Omental fat pad (tissue), 4 donors: ENCODE results near the gene SYT1. TPM values are rescaled to one million over a fixed set of nuclear protein-coding genes. Genes with fewer than 3 reads are reported as not detected.
A peak's percentile ranks its signal among the peaks of the same experiment; 100 is the strongest.

Experiments used
- ATAC-seq: fragments of 150-250 bp; one replicate; pipeline ENCODE4 v1.9.1; 2016; ENCODE audit warnings: mild to moderate bottlenecking, moderate library complexity; ENCODE audit not compliant: low FRiP score
- DNase-seq: peaks from one replicate; pipeline ENCODE4 v3.0.0-alpha.2; 2019; ENCODE audit warnings: low spot score
- CTCF ChIP-seq, 3 donors: fragments of 450-650 bp; IDR thresholded peaks; one replicate each; pipeline ENCODE4 v1.5.1; 2016 to 2017; ENCODE audit warnings: antibody characterized with exemption in 3 of 3, mild to moderate bottlenecking in 3 of 3, moderate library complexity in 2 of 3
- total RNA-seq, 4 donors: library from RNA; depleted of rRNA; stranded (reverse); fragments of >200 nt; gene quantifications; one replicate each; pipeline ENCODE4 v1.1.0, GENCODE V29; 2016

SYT1 gene
- total RNA-seq, 4 donors from 2014 or later: 0.72 to 3.1 (median 1.7) TPM

GRCh38 chr12:79414252-79414651 is 549.7 kb downstream of the SYT1 start:
- no peak for TF ChIP-seq CTCF (IDR thresholded peaks at IDR 0.05)
- DNase-seq (no peak), ATAC-seq (no peak)

DNA sequence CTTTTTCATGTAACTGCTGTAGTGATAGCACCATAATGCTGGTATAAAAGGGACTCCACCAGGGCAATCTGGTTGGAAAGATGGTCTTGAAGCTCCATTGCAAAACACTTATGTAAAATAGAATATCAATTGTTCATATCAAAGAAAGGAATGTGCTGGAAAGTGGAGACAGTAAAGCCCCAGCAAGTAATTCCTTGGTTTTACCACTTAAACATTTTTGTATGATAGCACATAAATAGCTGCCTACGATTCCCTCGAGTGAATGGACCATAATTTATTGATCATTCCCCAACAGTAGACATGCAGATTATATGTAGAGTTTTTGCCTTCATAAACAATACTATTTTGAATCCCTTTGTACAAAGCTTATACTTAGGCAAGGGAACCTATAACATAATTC is 550.7 kb downstream of the SYT1 start:
- ATAC-seq: no peak
- TF ChIP-seq CTCF (IDR thresholded peaks at IDR 0.05): no peak
- no peak for DNase-seq

DNA sequence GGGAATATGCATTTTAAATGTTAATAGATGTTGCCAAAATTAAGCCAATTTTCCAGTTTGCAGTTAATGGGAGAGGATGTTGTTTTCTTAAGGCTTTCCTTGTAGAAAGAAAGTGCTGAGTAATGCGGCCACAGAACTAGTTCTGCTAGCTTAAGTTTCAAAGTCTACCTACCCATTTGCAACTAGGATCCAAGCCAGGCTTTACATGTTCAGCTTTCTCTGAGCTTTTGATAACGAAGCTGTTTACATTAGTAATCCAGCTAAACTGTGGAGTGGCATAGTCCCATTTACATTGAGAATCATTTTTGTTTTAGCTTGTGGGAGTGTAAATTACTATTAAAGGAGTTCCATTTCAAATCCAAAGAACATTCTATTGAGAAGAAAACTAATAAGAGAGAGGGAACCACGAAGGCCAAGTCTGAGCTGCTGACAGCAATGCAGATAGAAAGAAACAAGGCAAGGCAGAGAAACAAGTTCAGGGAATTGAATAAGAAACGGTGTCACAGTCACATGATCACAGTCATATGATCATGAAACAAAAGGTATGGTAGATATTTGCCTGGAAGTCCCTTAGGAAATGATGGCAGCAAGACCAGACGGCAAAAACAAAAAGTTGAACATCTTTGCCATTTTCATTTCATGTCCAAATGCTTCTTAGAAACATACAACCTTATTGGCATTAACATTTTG is 551.3 kb downstream of the SYT1 start:
- no peak for ATAC-seq
- no peak for DNase-seq
- no peak for TF ChIP-seq CTCF (IDR thresholded peaks at IDR 0.05)

- ATAC-seq: peak; percentile 94
- TF ChIP-seq CTCF (IDR thresholded peaks at IDR 0.05): peak in 1 of 3 donors; percentile 4
- DNase-seq: no peak
These were observed 555.6 kb downstream of the SYT1 start for GRCh38 chr12:79420146-79420618.

GRCh38 chr12:79421236-79421740 is 556.7 kb downstream of the SYT1 start:
- TF ChIP-seq CTCF (IDR thresholded peaks at IDR 0.05): no peak
- no peak for ATAC-seq
- no peak for DNase-seq

DNA sequence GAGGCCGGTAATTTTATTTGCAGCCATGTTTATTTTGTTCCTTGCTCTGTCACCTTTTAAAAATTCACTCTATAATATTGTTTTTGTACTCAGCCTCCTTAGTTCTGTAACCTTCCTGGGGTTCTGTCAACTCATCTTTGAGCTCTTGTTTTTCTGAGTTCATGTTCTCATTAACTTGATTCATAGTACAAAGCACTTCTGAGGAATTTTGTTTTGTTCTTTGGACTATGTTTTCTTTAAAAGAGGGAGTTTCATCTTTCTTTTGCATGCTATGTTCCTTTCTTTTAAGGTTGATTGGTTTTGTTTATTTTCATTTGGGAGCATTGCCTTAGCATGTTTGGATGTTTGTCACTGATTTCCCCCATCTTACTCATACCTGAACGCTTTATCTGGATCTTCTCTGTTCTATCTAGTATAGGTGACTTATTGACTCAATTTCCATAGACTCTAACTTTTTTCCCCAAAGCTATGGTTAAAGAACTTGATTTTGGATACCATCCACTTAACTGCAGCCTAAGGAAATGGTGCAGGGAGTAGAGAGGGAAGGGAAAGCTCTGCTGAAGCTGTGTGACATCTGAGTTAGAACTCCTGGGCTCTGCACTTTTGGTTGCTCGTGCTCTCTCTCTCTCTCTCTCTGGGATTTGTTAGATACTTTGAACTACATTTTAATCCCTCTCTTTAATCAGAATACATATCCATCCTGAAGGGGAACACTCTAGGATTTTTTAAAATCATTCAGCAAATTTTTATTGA is 557.7 kb downstream of the SYT1 start:
- no peak for TF ChIP-seq CTCF (IDR thresholded peaks at IDR 0.05)
- DNase-seq: no peak
- ATAC-seq: no peak
